Measurements from ENCODE around the gene ARHGEF28. TPM values are rescaled to one million over a fixed set of nuclear protein-coding genes. Genes with fewer than 3 reads are reported as not detected.

ARHGEF28 gene
- total and polyA plus RNA-seq, 2 of the 13 experiments (the other 11 are each of a cell fraction or from before 2014, with no cell fraction given), result 17.4 to 34.1 TPM

- TF ChIP-seq DZIP1 (CRISPR knock-in tag; IDR thresholded peaks at IDR 0.05), result no peak
- TF ChIP-seq ZNF292 (CRISPR knock-in tag; IDR thresholded peaks at IDR 0.05; ENCODE audit: borderline replicate concordance, low read depth), result no peak
- TF ChIP-seq, protein P1, sequence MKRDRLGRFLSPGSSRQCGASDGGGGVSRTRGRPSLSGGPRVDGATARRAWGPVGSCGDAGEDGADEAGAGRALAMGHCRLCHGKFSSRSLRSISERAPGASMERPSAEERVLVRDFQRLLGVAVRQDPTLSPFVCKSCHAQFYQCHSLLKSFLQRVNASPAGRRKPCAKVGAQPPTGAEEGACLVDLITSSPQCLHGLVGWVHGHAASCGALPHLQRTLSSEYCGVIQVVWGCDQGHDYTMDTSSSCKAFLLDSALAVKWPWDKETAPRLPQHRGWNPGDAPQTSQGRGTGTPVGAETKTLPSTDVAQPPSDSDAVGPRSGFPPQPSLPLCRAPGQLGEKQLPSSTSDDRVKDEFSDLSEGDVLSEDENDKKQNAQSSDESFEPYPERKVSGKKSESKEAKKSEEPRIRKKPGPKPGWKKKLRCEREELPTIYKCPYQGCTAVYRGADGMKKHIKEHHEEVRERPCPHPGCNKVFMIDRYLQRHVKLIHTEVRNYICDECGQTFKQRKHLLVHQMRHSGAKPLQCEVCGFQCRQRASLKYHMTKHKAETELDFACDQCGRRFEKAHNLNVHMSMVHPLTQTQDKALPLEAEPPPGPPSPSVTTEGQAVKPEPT (CRISPR knock-in tag; IDR thresholded peaks at IDR 0.05; ENCODE audit: low read depth), result no peak
- TF ChIP-seq, protein P2, sequence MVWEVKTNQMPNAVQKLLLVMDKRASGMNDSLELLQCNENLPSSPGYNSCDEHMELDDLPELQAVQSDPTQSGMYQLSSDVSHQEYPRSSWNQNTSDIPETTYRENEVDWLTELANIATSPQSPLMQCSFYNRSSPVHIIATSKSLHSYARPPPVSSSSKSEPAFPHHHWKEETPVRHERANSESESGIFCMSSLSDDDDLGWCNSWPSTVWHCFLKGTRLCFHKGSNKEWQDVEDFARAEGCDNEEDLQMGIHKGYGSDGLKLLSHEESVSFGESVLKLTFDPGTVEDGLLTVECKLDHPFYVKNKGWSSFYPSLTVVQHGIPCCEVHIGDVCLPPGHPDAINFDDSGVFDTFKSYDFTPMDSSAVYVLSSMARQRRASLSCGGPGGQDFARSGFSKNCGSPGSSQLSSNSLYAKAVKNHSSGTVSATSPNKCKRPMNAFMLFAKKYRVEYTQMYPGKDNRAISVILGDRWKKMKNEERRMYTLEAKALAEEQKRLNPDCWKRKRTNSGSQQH (CRISPR knock-in tag; IDR thresholded peaks at IDR 0.05; ENCODE audit: low read depth), result no peak
- no peak for TF ChIP-seq GATAD1 (CRISPR knock-in tag; IDR thresholded peaks at IDR 0.05)
- TF ChIP-seq, protein P3, sequence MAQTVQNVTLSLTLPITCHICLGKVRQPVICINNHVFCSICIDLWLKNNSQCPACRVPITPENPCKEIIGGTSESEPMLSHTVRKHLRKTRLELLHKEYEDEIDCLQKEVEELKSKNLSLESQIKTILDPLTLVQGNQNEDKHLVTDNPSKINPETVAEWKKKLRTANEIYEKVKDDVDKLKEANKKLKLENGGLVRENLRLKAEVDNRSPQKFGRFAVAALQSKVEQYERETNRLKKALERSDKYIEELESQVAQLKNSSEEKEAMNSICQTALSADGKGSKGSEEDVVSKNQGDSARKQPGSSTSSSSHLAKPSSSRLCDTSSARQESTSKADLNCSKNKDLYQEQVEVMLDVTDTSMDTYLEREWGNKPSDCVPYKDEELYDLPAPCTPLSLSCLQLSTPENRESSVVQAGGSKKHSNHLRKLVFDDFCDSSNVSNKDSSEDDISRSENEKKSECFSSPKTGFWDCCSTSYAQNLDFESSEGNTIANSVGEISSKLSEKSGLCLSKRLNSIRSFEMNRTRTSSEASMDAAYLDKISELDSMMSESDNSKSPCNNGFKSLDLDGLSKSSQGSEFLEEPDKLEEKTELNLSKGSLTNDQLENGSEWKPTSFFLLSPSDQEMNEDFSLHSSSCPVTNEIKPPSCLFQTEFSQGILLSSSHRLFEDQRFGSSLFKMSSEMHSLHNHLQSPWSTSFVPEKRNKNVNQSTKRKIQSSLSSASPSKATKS (CRISPR knock-in tag; IDR thresholded peaks at IDR 0.05), result no peak
- TF ChIP-seq, protein P4, sequence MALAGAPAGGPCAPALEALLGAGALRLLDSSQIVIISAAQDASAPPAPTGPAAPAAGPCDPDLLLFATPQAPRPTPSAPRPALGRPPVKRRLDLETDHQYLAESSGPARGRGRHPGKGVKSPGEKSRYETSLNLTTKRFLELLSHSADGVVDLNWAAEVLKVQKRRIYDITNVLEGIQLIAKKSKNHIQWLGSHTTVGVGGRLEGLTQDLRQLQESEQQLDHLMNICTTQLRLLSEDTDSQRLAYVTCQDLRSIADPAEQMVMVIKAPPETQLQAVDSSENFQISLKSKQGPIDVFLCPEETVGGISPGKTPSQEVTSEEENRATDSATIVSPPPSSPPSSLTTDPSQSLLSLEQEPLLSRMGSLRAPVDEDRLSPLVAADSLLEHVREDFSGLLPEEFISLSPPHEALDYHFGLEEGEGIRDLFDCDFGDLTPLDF (CRISPR knock-in tag; IDR thresholded peaks at IDR 0.05), result no peak
- TF ChIP-seq NFRKB (IDR thresholded peaks at IDR 0.05), result no peak
- TF ChIP-seq ZNF670 (CRISPR knock-in tag; IDR thresholded peaks at IDR 0.05; ENCODE audit: borderline replicate concordance), result no peak
Measured at GRCh38 chr5:73702951-73703350, 77.0 kb downstream of the ARHGEF28 start (continued).
